Measurements from ENCODE around the gene CLTB.

- TF ChIP-seq, protein P1, sequence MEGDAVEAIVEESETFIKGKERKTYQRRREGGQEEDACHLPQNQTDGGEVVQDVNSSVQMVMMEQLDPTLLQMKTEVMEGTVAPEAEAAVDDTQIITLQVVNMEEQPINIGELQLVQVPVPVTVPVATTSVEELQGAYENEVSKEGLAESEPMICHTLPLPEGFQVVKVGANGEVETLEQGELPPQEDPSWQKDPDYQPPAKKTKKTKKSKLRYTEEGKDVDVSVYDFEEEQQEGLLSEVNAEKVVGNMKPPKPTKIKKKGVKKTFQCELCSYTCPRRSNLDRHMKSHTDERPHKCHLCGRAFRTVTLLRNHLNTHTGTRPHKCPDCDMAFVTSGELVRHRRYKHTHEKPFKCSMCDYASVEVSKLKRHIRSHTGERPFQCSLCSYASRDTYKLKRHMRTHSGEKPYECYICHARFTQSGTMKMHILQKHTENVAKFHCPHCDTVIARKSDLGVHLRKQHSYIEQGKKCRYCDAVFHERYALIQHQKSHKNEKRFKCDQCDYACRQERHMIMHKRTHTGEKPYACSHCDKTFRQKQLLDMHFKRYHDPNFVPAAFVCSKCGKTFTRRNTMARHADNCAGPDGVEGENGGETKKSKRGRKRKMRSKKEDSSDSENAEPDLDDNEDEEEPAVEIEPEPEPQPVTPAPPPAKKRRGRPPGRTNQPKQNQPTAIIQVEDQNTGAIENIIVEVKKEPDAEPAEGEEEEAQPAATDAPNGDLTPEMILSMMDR (IDR thresholded peaks at IDR 0.05): no peak
- TF ChIP-seq POLR2A (IDR thresholded peaks at IDR 0.05; ENCODE audit: low read length) (no peak), NR3C1 (IDR thresholded peaks at IDR 0.05) (no peak), RFX5 (IDR thresholded peaks at IDR 0.05) (no peak), REST (IDR thresholded peaks at IDR 0.05) (no peak), CBX2 (IDR thresholded peaks at IDR 0.05; ENCODE audit: borderline replicate concordance, low read depth) (no peak), PHF8 (IDR thresholded peaks at IDR 0.05; ENCODE audit: borderline replicate concordance, low read depth) (no peak), MYC (IDR thresholded peaks at IDR 0.05; ENCODE audit: borderline replicate concordance, low read length) (no peak), MAX (IDR thresholded peaks at IDR 0.05) (no peak), NPAS2 (CRISPR knock-in tag; IDR thresholded peaks at IDR 0.05; ENCODE audit: borderline replicate concordance) (no peak), GATA3 (IDR thresholded peaks at IDR 0.05; ENCODE audit: borderline replicate concordance) (no peak), JUN (IDR thresholded peaks at IDR 0.05) (no peak)
- TF ChIP-seq, protein P2, sequence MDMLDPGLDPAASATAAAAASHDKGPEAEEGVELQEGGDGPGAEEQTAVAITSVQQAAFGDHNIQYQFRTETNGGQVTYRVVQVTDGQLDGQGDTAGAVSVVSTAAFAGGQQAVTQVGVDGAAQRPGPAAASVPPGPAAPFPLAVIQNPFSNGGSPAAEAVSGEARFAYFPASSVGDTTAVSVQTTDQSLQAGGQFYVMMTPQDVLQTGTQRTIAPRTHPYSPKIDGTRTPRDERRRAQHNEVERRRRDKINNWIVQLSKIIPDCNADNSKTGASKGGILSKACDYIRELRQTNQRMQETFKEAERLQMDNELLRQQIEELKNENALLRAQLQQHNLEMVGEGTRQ (IDR thresholded peaks at IDR 0.05): no peak
Measured at GRCh38 chr5:176418251-176418650, 1.9 kb upstream of the CLTB start.

Measured in A549 (cell line).